ENCODE data around the gene DLG2. TPM values are rescaled to one million over a fixed set of nuclear protein-coding genes. Genes with fewer than 3 reads are reported as not detected.

Gene DLG2
- total RNA-seq, 2 experiments from 2014 or later: 6.9 to 8.2 TPM

- no peaks in the 10 kb centered on the region for H3K4me1 ChIP-seq (ENCODE audit: insufficient read depth, low read length, poor library complexity, severe bottlenecking)
- no peak overlapping the region for H3K4me2 ChIP-seq (ENCODE audit: low read length)
- H3K9me3 ChIP-seq (ENCODE audit: low read length): no peaks in the 10 kb centered on the region
- H3K79me2 ChIP-seq (ENCODE audit: insufficient read depth, low read depth, low read length): no peaks in the 10 kb centered on the region
- no peak for TF ChIP-seq EZH2phosphoT487 (IDR thresholded peaks at IDR 0.05; ENCODE audit: borderline replicate concordance, low read depth, low read length)
- H4K20me1 ChIP-seq (ENCODE audit: insufficient read depth, low read length): no peaks in the 10 kb centered on the region
- no peak overlapping the region for H3K27ac ChIP-seq (ENCODE audit: low read depth, low read length, poor library complexity, severe bottlenecking)
- intact Hi-C loops (cut with micrococcal nuclease; ENCODE audit: unreplicated experiment): no loop called here
- DNase-seq (ENCODE audit: low spot score): no peak
- no peak overlapping the region for H2AFZ ChIP-seq (ENCODE audit: low read length)
- ChIA-PET CTCF (ENCODE audit: unreplicated experiment) (no interaction called here), POLR2A (no interaction called here)
- BruUV-seq (replicated peaks): no TSS peak
- no peaks in the 10 kb centered on the region for H3K36me3 ChIP-seq (ENCODE audit: insufficient read depth, low read length)
- no peak overlapping the region for H3K4me3 ChIP-seq (ENCODE audit: low read depth, low read length, poor library complexity, severe bottlenecking)
- no peaks in the 10 kb centered on the region for H3K9me2 ChIP-seq (ENCODE audit: insufficient read depth, low read length)
Measured at GRCh38 chr11:84870486-84870885, 756.7 kb downstream of the DLG2 start.

DNA sequence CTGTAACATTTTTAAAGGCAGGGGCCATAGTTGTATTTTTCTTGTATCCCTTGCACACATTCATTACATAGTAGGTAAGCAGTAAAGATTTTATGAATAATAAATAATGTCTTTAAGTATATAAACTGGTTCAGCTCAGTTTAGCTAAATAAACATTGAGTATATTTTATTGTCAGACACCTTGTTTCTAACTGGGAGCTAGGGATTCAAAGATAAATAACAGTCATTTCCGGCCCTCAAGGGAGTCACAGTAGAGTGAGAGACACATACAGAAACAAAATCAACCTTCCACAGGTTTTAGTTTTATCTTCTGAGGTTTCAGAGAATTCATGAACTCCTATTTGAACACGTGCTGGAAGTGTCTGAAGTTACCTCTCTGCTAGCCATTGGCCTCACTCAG is 760.2 kb downstream of the DLG2 start:
- no peak for DNase-seq (ENCODE audit: low spot score)
- Histone ChIP-seq H3K9me2 (ENCODE audit: insufficient read depth, low read length) (no peaks in the 10 kb centered on the region), H3K4me3 (ENCODE audit: low read depth, low read length, poor library complexity, severe bottlenecking) (no peak overlapping the region), H3K4me2 (ENCODE audit: low read length) (no peak overlapping the region), H3K36me3 (ENCODE audit: insufficient read depth, low read length) (no peaks in the 10 kb centered on the region), H3K9me3 (ENCODE audit: low read length) (no peaks in the 10 kb centered on the region), H3K4me1 (ENCODE audit: insufficient read depth, low read length, poor library complexity, severe bottlenecking) (no peaks in the 10 kb centered on the region), H4K20me1 (ENCODE audit: insufficient read depth, low read length) (no peaks in the 10 kb centered on the region), H2AFZ (ENCODE audit: low read length) (no peak overlapping the region), H3K79me2 (ENCODE audit: insufficient read depth, low read depth, low read length) (no peaks in the 10 kb centered on the region), H3K27ac (ENCODE audit: low read depth, low read length, poor library complexity, severe bottlenecking) (no peak overlapping the region)
- ChIA-PET POLR2A (no interaction called here), CTCF (ENCODE audit: unreplicated experiment) (no interaction called here)
- TF ChIP-seq EZH2phosphoT487 (IDR thresholded peaks at IDR 0.05; ENCODE audit: borderline replicate concordance, low read depth, low read length): no peak
- TF ChIP-seq, protein P1, sequence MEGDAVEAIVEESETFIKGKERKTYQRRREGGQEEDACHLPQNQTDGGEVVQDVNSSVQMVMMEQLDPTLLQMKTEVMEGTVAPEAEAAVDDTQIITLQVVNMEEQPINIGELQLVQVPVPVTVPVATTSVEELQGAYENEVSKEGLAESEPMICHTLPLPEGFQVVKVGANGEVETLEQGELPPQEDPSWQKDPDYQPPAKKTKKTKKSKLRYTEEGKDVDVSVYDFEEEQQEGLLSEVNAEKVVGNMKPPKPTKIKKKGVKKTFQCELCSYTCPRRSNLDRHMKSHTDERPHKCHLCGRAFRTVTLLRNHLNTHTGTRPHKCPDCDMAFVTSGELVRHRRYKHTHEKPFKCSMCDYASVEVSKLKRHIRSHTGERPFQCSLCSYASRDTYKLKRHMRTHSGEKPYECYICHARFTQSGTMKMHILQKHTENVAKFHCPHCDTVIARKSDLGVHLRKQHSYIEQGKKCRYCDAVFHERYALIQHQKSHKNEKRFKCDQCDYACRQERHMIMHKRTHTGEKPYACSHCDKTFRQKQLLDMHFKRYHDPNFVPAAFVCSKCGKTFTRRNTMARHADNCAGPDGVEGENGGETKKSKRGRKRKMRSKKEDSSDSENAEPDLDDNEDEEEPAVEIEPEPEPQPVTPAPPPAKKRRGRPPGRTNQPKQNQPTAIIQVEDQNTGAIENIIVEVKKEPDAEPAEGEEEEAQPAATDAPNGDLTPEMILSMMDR (conservative IDR thresholded peaks at IDR 0.05; ENCODE audit: low read length): no peak
- no TSS peak for BruUV-seq (replicated peaks)
- intact Hi-C loops (cut with micrococcal nuclease; ENCODE audit: unreplicated experiment): no loop called here

- no peaks in the 10 kb centered on the region for H3K36me3 ChIP-seq (ENCODE audit: insufficient read depth, low read length)
- H3K4me1 ChIP-seq (ENCODE audit: insufficient read depth, low read length, poor library complexity, severe bottlenecking): no peaks in the 10 kb centered on the region
- H4K20me1 ChIP-seq (ENCODE audit: insufficient read depth, low read length): no peaks in the 10 kb centered on the region
- H3K4me2 ChIP-seq (ENCODE audit: low read length): no peak overlapping the region
- H2AFZ ChIP-seq (ENCODE audit: low read length): no peak overlapping the region
- TF ChIP-seq EZH2phosphoT487 (IDR thresholded peaks at IDR 0.05; ENCODE audit: borderline replicate concordance, low read depth, low read length): no peak
- TF ChIP-seq, protein P1 (conservative IDR thresholded peaks at IDR 0.05; ENCODE audit: low read length): no peak
- intact Hi-C loops (cut with micrococcal nuclease; ENCODE audit: unreplicated experiment): no loop called here
- H3K9me3 ChIP-seq (ENCODE audit: low read length): no peaks in the 10 kb centered on the region
- BruUV-seq (replicated peaks): no TSS peak
- no peak for DNase-seq (ENCODE audit: low spot score)
- ChIA-PET CTCF (ENCODE audit: unreplicated experiment) (no interaction called here), POLR2A (no interaction called here)
- H3K79me2 ChIP-seq (ENCODE audit: insufficient read depth, low read depth, low read length): no peaks in the 10 kb centered on the region
- H3K27ac ChIP-seq (ENCODE audit: low read depth, low read length, poor library complexity, severe bottlenecking): no peak overlapping the region
- H3K9me2 ChIP-seq (ENCODE audit: insufficient read depth, low read length): no peaks in the 10 kb centered on the region
- no peak overlapping the region for H3K4me3 ChIP-seq (ENCODE audit: low read depth, low read length, poor library complexity, severe bottlenecking)
Measured at GRCh38 chr11:84865791-84866535, 761.2 kb downstream of the DLG2 start.
